HEK293 (cell line): ENCODE data around the gene EBI3.

Experiments used
- ATF2 ChIP-seq: fragments of 450-650 bp; formaldehyde crosslinking; IDR thresholded peaks from 2 replicates; pipeline ENCODE4 v1.5.1; 2016; ENCODE audit warnings: missing biosample characterization, missing genetic modification characterization, low read depth
- BCL11A ChIP-seq: fragments of 450-650 bp; formaldehyde crosslinking; IDR thresholded peaks from 2 replicates; pipeline ENCODE4 v1.5.1; 2016; ENCODE audit warnings: low read depth, missing biosample characterization, missing genetic modification characterization
- CTCF ChIP-seq: fragments of 450-650 bp; formaldehyde crosslinking; IDR thresholded peaks from 2 replicates; pipeline ENCODE4 v1.5.1; 2016; ENCODE audit warnings: missing biosample characterization, missing genetic modification characterization
- HOXD13 ChIP-seq: sonication (generic); formaldehyde crosslinking; IDR thresholded peaks from 2 replicates; pipeline ENCODE4 v1.8.0; 2022; ENCODE audit warnings: missing genetic modification reagents, borderline replicate concordance
- KLF10 ChIP-seq: fragments of 450-650 bp; IDR thresholded peaks from 2 replicates; pipeline ENCODE4 v1.5.1; 2018; ENCODE audit warnings: missing biosample characterization, mild to moderate bottlenecking, missing genetic modification characterization
- MZF1 ChIP-seq: fragments of 450-650 bp; formaldehyde crosslinking; IDR thresholded peaks from 2 replicates; pipeline ENCODE4 v1.5.1; 2017; ENCODE audit warnings: missing biosample characterization, missing genetic modification characterization, borderline replicate concordance
- SP3 ChIP-seq: fragments of 450-650 bp; formaldehyde crosslinking; IDR thresholded peaks from 2 replicates; pipeline ENCODE4 v1.5.1; 2016; ENCODE audit warnings: missing biosample characterization, missing genetic modification characterization
- ZBTB10 ChIP-seq: fragments of 450-650 bp; formaldehyde crosslinking; IDR thresholded peaks from 2 replicates; pipeline ENCODE4 v1.5.1; 2016; ENCODE audit warnings: missing biosample characterization, missing genetic modification characterization
- ZBTB21 ChIP-seq: fragments of 450-650 bp; formaldehyde crosslinking; IDR thresholded peaks from 2 replicates; pipeline ENCODE4 v1.5.1; 2017; ENCODE audit warnings: missing biosample characterization, missing genetic modification characterization
- ZBTB44 ChIP-seq: fragments of 450-650 bp; IDR thresholded peaks from 2 replicates; pipeline ENCODE4 v1.5.1; 2018; ENCODE audit warnings: missing biosample characterization, mild to moderate bottlenecking, missing genetic modification characterization
- ZEB2 ChIP-seq: fragments of 450-650 bp; formaldehyde crosslinking; IDR thresholded peaks from 2 replicates; pipeline ENCODE4 v1.5.1; 2016; ENCODE audit warnings: missing biosample characterization, missing genetic modification characterization
- ZIC2 ChIP-seq: fragments of 450-650 bp; formaldehyde crosslinking; IDR thresholded peaks from 2 replicates; pipeline ENCODE4 v1.5.1; 2016; ENCODE audit warnings: missing biosample characterization, missing genetic modification characterization
- ZNF133 ChIP-seq: fragments of 450-650 bp; formaldehyde crosslinking; IDR thresholded peaks from 2 replicates; pipeline ENCODE4 v1.5.1; 2016; ENCODE audit warnings: missing biosample characterization, missing genetic modification characterization
- ZNF214 ChIP-seq: fragments of 450-650 bp; formaldehyde crosslinking; IDR thresholded peaks from 2 replicates; pipeline ENCODE4 v1.5.1; 2017; ENCODE audit warnings: missing biosample characterization, mild to moderate bottlenecking, missing genetic modification characterization, borderline replicate concordance
- ZNF280D ChIP-seq: fragments of 450-650 bp; formaldehyde crosslinking; IDR thresholded peaks from 2 replicates; pipeline ENCODE4 v1.5.1; 2016; ENCODE audit warnings: missing biosample characterization, missing genetic modification characterization
- ZNF404 ChIP-seq: fragments of 450-650 bp; formaldehyde crosslinking; IDR thresholded peaks from 2 replicates; pipeline ENCODE4 v1.5.1; 2017; ENCODE audit warnings: missing biosample characterization, missing genetic modification characterization
- ZNF423 ChIP-seq: fragments of 450-650 bp; formaldehyde crosslinking; IDR thresholded peaks from 2 replicates; pipeline ENCODE4 v1.5.1; 2016; ENCODE audit warnings: missing biosample characterization, missing genetic modification characterization
- ZNF449 ChIP-seq: fragments of 450-650 bp; formaldehyde crosslinking; IDR thresholded peaks from 2 replicates; pipeline ENCODE4 v1.5.1; 2017; ENCODE audit warnings: missing biosample characterization, mild to moderate bottlenecking, missing genetic modification characterization, moderate library complexity
- ZNF514 ChIP-seq: fragments of 450-650 bp; formaldehyde crosslinking; IDR thresholded peaks from 2 replicates; pipeline ENCODE4 v1.5.1; 2016; ENCODE audit warnings: missing biosample characterization, missing genetic modification characterization
- ZNF518A ChIP-seq: fragments of 450-650 bp; formaldehyde crosslinking; conservative IDR thresholded peaks from 2 replicates; pipeline ENCODE4 v1.5.1; 2016; ENCODE audit warnings: low read depth, missing biosample characterization, missing genetic modification characterization
- ZNF777 ChIP-seq: fragments of 450-650 bp; formaldehyde crosslinking; IDR thresholded peaks from 2 replicates; pipeline ENCODE4 v1.5.1; 2017; ENCODE audit warnings: missing biosample characterization, missing genetic modification characterization, borderline replicate concordance
- ZNF792 ChIP-seq: fragments of 450-650 bp; formaldehyde crosslinking; IDR thresholded peaks from 2 replicates; pipeline ENCODE4 v1.5.1; 2016; ENCODE audit warnings: missing biosample characterization, missing genetic modification characterization

Gene EBI3

GRCh38 chr19:4233282-4233853 lies 4.0 kb downstream of the EBI3 start (continued):
- TF ChIP-seq ZNF280D (tag by site-specific recombination) (peak; percentile 96), ZEB2 (tag by site-specific recombination) (peak; percentile 49; the same call in 1 of the 2 replicates), ZNF214 (tag by site-specific recombination) (no peak), HOXD13 (CRISPR knock-in tag) (no peak), ZNF423 (tag by site-specific recombination) (no peak), ZNF514 (tag by site-specific recombination) (no peak), ZBTB21 (tag by site-specific recombination) (no peak), SP3 (tag by site-specific recombination) (no peak), ZBTB44 (tag by site-specific recombination) (no peak), MZF1 (no peak), ZNF449 (tag by site-specific recombination) (no peak), ZNF518A (tag by site-specific recombination) (no peak), ZNF404 (tag by site-specific recombination) (no peak), BCL11A (tag by site-specific recombination) (no peak), ZNF792 (no peak), CTCF (peak; percentile 98), ATF2 (no peak), ZIC2 (tag by site-specific recombination) (0 out of 2 replicates have a peak, but pooled peaks have one; percentile 2), ZNF133 (peak; percentile 8; the same call in 1 of the 2 replicates), KLF10 (no peak), ZBTB10 (tag by site-specific recombination) (peak; percentile 47; the same call in 1 of the 2 replicates), ZNF777 (tag by site-specific recombination) (no peak)
